Measurements from ENCODE around the gene TUSC2. TPM values are rescaled to one million over a fixed set of nuclear protein-coding genes. Genes with fewer than 3 reads are reported as not detected.

The TUSC2 gene, protein sequence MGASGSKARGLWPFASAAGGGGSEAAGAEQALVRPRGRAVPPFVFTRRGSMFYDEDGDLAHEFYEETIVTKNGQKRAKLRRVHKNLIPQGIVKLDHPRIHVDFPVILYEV
- total RNA-seq: 32.9 and 39.7 TPM in 2 replicates
- polyA plus RNA-seq (2012): 37.6 TPM

DNA sequence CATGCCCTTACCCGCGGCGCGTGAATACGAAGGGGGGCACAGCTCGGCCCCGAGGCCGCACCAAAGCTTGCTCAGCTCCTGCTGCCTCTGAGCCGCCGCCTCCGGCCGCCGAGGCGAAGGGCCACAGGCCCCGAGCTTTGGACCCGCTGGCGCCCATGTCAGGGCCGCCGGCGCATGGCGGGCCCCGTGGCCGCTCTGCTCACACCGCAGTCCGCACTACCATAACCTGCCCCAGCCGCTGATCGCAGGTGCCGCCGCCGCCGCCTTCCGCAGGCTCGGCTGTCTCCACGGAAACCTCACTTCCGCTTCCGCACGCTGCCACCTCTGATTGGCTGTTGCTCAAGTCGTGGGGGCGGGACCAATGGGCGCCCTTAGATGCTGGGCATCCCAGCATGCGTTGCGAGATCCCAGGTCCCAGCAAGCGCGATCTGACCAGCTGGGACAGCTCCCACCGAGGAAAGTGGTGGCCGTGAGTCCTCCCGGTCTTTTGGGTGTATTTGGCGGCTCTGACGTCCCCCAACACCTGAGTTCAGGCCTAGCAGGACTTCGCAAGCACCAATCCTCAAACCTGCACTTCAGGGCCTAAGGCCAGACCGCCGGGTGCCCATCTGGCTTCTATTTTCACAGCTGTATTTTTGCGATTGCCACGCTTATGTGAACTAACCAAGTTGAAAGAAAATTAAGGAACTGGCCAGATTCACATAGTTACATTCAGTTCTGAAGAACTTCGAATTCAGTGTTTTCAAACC is at the start of gene TUSC2:
TSS of gene TUSC2 (minus strand) at position 281 of the 749 bp plus-strand sequence. CDS start at position 157, 124 bp downstream.
- DNase-seq (ENCODE audit: low read depth): peak; percentile 98

DNA sequence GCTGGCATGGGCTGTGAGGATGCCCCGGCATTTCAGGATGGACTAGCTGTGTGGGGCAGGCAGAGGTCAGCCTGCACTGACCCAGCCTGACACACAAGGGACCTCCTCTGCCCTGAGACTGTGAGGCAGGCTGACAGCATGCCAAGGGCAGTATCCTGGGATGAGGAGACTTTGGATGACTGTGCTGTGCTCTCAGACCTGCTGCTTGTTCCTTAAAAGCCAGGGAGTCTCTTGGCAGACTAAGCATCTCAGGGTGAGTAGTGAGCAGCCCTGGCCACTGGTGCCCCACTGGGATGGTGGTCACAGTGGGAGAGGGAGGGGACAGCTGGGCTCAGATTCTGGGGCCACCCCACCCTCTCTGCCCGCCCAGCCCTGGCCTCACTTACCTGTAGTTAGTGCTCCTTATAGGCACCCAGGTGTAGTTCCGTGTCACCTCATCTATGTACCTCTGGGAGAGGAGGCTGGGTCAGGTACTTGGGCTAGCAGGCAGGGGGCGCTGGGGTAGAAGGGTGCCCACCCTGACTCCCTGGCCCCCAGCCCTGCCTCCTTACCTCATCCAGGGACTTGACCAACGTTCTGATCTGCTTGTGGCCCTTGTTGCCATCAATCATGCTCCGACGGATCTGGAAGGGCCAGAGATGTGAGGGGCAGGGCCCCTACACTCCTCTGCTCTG is 47.4 kb upstream of the TUSC2 start:
- DNase-seq (ENCODE audit: low read depth): no peak

GRCh38 chr3:50374363-50375257 is 46.6 kb upstream of the TUSC2 start:
- DNase-seq (ENCODE audit: low read depth): no peak

DNA sequence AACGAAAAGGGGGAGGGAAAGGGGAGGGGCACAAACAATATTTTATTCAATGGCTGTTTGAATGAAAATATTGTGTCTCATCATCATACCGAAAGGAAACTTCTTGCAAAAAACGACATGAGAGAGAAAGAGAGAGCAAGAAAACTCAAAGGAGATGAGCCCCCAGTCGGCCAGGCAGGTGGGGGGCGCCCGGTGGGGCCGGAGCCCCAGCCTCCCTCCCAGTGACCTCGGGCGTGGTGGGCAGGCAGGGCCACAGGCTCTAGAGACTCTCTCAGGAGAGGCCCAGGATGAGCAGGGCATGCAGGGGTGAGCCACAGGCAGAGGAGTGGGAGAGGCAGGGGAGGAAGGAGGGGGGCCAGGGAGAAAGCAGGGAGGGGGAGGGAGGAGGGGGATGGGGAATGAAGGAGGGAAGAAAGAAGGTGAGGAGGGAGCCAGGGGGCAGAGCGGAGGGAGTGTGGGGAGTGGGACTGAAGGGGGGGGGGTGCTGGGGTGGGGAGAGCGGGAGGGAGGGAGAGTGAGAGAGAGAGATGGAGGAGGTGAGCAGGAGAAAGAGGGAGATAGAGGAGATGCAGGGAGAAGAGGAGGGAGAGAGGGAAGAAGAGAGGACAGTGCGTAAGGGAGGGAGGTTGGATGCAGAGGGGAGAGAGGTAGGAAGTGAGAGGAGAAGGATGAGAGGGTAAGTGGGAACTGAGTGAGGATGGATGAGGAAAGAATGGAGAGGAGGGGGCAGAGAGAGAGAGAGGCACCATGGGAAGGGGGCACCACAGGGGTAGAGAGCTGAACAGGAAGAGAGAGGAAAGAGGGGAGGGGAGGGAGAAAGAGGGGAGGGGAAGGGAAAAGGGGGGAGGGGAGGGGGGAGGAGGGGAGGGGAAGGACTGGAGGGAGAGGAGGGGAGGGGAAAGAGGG is 45.4 kb upstream of the TUSC2 start:
- no peak for DNase-seq (ENCODE audit: low read depth)

- DNase-seq (ENCODE audit: low read depth): no peak
Measured at GRCh38 chr3:50372349-50372748, 44.3 kb upstream of the TUSC2 start.

GRCh38 chr3:50371133-50371685 is 43.2 kb upstream of the TUSC2 start:
- DNase-seq (ENCODE audit: low read depth): no peak

DNA sequence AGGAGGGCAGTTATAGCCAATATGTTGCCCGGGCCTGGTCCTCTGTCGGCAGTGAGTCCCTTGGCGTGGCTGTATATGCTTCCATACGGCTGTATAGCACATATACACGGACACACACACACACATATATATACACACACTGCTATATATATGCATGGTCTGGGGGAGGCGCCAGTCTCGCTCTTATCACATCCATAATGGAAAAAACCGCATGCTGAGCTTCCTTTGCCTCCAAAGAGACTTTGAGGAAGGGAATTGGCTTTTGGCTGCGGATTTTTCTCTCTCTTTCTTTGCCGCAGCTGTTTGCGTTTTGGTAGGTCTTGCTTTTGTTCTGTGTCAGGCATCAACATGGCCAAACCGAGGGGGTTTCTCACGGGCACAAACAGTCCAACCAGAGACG is 42.6 kb upstream of the TUSC2 start:
- no peak for DNase-seq (ENCODE audit: low read depth)

- DNase-seq (ENCODE audit: low read depth): no peak
Measured at GRCh38 chr3:50369012-50369670, 41.1 kb upstream of the TUSC2 start.

GRCh38 chr3:50365842-50366220 is 37.8 kb upstream of the TUSC2 start:
- no peak for DNase-seq (ENCODE audit: low read depth)

DNA sequence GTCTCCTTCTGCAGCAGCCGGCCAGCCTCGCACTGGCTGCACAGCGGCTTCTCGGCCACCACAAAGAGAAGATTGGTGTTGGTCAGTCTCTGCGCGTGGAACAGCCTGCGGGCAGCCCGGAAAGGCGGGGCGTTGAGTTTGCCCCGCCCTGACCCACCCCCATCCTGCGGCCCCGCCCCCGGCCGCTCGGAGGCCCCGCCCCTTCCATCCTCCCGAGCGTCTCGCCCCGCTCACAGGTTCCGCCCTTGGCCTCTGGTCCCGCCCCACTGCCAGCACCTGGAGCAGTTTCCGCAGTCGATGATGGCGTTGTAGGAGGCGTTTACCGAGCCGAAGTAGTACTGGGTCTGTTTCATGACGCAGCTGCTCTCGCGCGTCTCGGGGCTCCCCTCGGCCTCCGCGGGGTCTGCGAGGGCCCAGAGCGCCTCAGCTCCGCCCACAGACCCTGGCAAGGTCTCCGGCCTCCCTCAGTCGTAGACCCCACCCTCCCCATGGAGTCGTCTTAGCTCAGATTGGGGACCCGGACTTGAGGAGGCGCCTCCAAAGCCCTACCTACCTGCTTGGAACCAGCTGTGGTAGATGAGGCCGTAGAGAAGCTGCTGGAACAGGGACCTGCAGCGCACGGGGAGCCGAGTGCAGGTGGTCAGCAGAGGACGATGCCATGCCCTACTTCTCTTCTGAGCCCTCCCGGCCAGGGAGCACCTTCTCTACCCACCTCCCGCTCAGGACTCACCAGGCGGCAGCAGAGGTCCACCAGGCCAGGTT is 37.2 kb upstream of the TUSC2 start:
- no peak for DNase-seq (ENCODE audit: low read depth)

- DNase-seq (ENCODE audit: low read depth): no peak
Measured at GRCh38 chr3:50364573-50365079, 36.6 kb upstream of the TUSC2 start.

DNA sequence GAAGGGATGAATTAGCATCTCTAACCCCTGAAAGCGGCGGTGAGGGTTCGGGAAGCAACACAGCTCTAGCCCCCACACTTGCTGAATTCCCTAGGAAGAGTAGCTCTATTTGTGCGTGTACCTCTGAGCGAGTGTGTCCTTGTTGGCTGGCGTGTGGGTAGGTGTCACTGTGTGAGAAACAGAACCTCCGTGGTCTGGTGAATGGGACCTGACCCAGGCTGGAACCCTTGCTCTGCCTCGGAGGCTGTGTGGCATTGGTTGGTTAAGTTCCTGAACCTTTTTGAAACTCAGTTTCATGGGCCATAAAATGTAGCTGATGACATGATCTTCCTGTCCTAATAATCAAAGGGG is 31.7 kb upstream of the TUSC2 start:
- DNase-seq (ENCODE audit: low read depth): no peak

- DNase-seq (ENCODE audit: low read depth): peak; percentile 99
Measured at GRCh38 chr3:50358911-50359759, 31.1 kb upstream of the TUSC2 start, which contains the start of gene TMEM115. Gene TMEM115, minus strand, starts transcription at chr3:50359521. Its CDS starts 458 bp downstream, at chr3:50359063.

DNA sequence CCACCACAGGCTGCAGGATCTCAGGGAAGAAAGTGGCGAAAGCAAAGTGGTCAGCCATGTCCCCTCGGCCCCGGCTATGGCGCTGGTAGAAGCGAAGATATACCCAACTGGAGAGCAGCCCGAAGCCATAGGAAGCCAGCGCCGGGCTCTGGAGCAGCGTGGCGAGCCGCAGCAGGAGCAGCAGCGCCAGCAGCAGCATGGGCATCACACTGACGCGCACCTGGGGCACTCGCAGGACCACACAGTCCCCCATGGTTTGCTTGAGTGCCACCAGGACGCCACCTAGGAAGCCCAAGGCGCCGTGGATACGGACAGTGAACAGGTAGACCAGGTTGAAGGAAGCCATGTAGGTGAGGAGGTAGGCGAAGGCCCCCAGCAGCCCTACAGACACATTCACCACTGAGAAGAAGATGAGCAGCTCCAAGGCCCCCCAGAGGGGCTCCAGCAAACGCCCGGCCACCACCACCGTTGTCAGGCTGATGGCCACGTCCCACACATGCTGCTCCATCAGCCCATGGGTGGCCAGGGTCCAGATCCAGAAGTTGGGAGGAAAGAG is 30.4 kb upstream of the TUSC2 start:
- no peak for DNase-seq (ENCODE audit: low read depth)

DNA sequence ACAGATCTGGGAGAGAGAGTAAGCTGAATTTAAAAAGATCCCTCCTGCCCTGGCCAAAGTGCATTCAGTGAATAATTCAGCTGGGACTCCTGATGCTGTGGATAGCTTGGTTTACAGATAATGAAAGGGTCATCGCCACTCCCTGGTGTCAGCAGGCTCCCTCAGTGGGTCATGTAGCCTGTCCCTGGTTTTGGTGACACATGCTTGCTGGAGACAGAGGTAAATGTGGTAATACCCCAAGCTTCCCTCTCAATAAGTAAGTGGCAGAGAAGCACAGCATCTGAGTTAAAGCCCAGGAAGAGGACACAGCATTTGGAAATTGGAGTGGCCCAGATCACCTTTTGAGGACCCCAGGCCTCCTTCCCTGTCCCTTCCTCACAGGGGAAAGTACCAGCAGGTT is 29.5 kb upstream of the TUSC2 start:
- DNase-seq (ENCODE audit: low read depth): no peak

- DNase-seq (ENCODE audit: low read depth): peak; percentile 40
Measured at GRCh38 chr3:50356553-50356952, 28.5 kb upstream of the TUSC2 start.

- no peak for DNase-seq (ENCODE audit: low read depth)
Measured at GRCh38 chr3:50355829-50356552, 28.0 kb upstream of the TUSC2 start.
